HG03280 (cell line): ENCODE measurements around the gene TNS3.
"Not testable (repeated sequence)": the region's sequence is repeated elsewhere in the genome, so short reads cannot be mapped to it uniquely, and the experiment has no call there.

Source experiments
- ATAC-seq: cut with Tn5 transposase; IDR thresholded peaks from one replicate; pipeline ENCODE4 v1.9.1; 2021; ENCODE audit warnings: mild to moderate bottlenecking, moderate library complexity; ENCODE audit not compliant: unreplicated experiment

Gene TNS3

DNA sequence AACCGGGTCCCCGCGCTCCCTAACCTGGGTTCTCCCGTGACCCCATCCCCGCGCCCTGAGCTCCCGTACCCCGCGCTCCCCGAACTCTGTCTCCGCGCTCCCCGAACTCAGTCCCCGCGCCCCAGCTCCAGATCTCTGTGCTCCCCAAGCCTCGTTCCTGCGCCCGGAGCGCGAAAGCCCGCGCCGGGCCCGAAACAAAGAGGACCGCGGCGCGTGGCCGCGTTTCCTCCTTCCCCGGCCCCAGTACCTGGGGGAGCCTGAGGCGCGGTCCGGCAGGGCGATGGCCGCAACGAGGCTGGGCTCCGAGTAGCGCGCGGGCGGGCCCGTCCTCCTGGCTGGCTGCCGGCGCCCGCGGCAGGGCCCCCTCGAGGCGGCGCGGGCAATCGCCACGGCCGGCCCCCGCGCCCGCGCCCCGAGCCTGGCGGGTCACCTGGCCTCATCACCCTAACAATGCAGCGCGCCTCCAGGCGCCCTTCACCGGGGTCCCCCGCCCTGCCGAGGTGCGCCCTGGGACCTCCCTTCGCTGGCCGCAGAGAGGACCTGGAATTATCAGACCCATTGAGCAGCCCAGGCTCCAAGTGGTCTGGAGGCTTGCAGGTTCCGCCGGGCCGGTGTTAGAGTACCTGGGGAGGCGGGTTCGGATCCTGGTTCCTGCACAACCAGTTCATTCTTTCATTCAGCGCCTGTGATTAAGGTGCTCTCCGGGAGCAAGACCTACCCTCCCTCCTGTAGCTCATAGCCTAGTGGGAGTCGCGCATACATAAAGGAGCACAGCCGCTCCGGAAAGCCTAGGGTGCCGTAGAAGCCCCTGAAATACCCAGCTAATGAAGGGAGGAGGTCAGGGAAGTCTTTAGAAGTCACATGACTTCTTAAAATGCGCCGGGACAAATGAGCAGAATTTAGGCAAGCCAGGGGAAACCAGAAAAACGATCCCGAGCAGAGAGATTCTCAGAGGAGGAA, at the start of gene TNS3:
TSS of gene TNS3 (minus strand) at position 308 of the 960 bp plus-strand sequence. CDS start 142,475 bp downstream, outside the sequence.
- no peak for ATAC-seq

DNA sequence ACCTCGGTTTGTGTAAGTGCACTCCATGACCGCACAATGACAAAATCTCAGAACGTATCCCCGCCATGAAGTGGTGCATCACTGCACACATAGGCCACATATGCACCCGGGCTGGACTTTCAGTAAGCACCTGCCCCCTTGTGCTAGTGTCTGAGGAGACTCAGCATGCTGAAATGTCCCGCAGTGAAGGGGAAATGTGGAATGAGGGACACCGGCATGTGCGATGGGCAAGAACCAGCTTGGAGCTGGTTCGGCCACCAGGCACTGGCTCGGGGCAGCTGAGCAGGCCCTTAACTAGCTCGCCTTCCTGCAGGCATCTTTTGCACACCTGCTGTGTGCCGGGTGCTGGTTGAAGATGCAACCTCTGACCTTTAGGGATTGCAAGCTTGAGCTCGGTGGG, 49.8 kb upstream of the TNS3 start:
- ATAC-seq, result no peak

DNA sequence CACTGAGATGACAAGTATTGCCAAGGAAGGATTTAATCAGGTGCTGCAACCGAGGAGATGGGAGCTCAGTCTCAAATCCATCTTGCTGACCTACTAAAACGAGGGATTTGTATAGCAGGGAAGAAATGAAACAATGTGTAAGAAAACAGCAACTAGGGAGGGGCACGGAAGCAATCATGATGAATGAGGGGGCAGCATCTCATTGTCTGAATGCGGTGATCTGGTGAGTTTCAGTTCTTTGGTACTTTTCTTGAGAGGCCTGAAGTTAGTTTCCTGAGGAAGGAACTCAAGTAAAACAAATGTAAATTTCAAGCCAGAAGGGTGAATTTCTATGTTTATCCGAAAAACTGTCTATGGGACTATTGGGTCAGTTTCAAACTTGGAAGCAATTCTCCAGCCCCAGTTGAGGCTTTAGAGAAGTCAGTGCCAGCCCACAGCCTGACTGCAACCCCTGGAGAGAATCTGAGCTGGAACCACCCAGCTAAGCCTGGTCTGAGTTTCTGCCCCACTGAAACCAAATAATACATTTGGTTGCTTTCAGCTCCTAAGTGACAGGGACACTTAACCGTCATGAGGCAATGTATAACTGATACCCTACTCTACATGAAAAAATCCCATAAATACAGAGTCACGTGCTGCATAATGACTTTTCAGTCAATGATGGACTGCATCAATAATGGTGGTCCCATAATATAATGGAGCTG, 45.8 kb upstream of the TNS3 start:
- ATAC-seq, result peak; percentile 71

DNA sequence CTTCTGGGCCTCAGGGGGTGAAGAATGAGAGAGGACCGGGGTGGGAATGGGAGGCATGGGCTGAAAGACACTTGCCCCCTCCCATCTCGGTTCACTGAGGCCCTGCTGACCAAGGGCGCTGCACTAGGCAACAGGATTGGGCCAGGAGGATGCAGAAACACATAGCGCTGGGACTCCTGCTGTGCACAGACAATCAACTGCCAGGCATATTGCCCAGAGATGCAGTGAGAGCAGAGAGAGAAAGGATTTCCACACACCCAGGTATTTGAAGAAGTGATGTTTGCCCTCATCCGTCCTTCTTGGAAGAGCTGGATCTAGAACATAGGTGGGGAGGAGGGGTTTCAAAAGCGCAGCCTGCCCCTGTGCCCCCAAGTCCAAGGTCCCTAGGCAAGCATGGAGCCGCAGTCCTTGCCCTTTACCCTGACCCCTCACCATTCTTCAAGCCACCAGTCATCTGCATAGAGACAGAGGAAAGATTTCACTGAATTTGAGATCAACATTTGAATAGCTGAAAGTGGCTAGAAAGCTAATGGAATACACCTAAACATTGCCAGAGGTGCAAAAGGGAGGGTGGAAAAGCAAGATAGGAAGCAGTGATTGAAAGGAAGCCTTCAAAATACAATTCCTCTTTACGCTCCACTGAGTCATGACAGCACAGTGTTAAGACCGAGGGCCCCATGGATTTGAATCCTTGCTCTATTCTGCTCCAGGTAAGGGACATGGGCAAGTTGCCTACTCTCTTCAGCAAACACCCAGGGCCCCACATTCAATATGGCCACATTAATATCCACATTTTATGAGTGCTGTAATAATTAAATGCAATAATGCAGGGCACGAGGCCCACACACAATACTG, 44.2 kb upstream of the TNS3 start:
- ATAC-seq, result no peak

DNA sequence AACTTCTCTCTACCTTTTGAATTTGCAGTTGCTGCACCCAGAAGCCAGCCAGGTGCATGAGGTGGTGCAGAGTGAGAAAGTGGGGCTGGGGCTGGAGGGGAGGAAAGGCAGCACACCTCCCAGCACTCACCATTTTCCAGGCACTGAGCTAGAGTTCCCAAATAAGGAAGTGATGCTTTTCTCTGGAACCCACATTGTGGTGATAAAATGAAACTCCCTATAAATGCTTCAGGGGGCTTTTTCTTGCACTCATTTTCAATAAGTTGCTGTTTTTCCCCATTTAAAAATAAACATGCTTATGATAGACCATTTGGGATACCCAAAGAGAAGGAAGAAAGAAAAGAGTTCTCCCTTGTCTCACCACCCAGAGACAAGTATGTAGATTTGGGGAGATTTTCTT, 42.8 kb upstream of the TNS3 start:
- no peak for ATAC-seq

DNA sequence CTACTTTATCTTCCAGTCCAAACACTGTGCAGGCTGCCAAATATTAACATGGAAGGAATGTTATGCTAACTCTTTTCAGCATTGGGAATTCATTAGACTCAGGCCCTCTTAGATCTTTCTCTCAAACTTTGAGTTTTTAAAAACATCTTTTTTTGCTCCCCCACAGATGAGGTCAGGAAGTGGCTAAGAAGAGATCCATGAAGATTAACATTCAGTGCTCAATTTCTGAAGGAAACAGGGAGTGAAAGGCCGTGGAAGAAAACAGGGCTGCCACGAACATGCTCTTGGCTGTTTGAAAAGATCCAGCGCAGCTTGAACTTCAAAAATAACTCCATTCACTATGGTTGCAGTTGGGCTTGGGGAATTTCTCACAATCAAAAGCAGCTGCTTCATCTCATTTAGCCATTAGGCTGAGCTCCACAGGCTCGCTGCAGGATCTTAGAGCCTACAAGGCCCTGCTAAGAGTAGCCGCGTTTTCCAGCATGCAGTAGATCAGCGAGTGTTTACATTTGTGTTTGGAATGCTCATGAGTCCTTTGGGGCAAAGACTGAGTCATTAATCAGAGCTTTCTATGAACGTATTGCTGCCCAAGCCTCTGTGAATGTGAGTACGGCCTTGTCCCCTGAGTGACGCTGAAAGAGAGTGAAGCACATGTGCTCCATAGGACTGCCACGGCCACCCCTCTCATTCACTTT, 41.2 kb upstream of the TNS3 start:
- ATAC-seq, result no peak

DNA sequence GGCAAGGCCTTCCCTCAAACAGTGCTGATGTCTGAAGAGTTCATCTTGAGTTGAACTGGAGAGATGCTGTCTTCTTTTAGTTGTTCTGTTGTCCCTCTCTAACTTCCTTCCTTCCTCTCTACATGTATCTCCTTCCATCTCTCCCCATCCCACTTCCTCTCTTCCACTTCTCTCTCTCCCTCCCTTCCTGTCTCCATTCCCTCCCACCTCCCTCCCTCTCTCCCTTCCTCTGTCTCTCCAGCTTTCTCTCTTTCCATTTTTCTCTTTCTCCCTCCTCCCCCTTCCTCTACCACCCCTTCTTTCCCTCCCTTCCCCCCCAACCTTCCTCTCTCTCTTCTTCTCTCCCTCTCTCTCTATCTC, 40.7 kb upstream of the TNS3 start:
- ATAC-seq, result no peak

DNA sequence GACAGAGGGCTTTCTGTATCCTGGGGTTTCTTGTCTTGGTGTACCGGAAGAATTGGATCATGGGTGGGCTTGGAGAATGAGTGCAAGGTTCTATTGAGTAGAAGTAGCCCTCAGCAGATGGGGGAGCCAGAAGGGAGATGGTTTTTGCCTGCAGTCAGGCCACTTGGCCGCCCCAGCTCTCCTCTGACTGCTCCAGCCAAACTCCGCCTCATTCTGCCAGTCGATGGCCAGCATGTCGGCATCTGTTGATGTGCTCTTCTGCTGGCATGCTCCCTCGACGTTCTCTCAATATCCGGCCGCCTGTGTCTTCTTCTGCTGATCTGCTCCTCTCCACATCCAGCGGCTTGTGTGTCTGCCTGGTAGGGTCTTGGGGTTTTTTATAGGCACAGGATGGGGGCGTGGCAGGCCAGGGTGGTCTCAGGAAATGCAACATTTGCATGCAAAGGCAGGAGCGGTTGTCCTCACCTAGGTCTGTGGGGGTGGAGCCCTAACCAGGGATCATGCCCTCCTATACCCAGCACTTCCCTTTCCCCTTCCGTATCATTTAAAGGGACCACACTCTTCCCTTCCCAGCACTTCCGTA, 40.2 kb upstream of the TNS3 start:
- ATAC-seq, result no peak

DNA sequence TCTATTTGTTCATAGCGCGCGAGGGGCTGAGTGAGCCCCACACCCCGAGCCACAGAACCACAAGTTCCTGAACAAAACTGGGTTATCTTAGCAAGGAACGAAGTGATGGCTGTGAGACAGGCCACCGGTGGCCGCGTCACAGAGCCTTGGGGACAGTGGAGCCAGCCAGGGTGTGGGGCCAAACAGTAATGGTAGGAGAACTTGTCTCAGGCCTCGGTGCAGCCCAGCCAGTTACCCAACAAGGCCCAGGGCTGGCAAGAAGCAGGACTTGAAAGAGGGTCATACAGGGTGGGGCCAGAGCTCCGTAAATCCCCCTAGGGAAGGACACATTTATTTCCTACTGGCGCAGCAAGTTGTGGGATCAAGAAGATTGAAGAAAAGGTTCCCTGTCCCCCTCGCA, 39.4 kb upstream of the TNS3 start:
- no peak for ATAC-seq

DNA sequence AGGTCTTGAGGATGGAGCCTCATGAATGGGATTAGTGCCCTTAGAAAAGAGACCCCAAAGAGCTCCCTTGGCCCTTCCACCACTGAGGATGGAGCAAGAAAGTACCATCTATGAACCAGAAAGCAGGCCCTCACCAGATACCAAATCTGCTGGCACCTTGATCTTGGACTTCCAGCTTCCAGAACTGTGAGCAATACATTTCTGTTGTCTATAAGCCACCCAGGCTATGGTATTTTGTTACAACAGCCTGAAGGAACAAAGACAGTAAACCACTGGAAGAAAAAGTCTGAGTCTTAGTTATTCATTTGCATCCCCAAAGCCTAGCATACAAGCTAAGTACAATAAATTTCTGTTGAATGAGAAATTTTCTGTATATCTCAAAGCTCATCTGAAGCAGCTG, 37.9 kb upstream of the TNS3 start:
- ATAC-seq, result no peak

DNA sequence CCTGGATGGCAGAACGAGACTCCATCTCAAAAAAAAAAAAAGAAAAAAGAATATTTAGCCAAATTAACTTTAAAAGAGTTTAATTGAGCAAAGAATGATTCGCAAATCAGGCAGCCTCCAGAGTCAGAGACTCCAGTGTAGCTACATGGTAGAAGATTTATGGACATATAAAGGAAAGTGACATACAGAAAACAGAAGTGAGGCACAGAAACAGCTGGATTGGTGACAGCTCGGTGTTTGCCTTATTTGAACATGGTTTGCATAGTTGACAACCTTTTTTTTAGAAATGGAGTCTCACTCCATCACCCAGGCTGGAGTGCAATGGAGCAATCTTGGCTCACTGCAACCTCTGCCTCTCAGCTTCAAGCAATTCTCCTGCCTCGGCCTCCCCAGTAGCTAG, 35.2 kb upstream of the TNS3 start:
- ATAC-seq, result no peak

DNA sequence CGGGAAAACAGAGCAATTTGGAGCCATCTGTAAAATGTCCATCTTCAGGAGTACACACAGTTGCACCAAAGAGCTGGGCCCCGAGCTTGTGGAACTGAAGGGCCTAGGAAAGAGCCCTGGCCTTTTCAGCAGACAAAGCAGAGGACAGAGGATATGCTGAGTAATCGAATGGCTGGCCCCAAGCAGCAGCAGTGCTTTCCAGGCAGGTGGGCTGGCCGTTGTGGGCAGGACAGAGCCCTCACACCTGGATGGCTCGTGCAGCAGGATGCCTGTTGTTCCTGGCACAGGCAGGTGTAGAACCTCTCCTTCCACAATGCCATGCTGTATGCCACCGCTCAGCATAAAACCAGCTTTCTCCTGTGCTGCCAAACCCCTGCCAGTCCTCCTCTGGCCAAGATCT, 32.5 kb upstream of the TNS3 start:
- no peak for ATAC-seq

DNA sequence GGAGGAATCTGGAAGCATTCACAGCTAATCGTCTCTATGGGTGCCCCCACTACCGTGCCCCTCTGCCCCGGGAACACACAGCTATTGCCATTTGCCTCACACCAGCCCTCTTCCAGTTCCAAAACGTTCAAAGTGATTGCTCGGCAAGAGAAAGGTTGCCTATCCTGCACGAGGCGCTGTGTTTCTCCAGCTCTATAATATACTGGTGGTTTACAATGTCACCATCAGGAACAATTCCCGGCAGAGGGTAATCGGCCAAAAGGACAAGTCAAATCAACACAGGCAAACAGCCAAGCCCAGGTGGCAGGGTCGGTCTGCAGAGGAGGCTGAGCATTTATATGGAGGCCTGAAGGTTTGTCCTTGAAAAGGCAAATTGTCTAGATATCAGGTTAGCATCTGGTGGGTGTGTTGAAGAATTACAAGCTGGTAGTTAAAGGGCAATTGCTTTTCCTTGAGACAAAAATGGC, 29.2 kb upstream of the TNS3 start:
- no peak for ATAC-seq

DNA sequence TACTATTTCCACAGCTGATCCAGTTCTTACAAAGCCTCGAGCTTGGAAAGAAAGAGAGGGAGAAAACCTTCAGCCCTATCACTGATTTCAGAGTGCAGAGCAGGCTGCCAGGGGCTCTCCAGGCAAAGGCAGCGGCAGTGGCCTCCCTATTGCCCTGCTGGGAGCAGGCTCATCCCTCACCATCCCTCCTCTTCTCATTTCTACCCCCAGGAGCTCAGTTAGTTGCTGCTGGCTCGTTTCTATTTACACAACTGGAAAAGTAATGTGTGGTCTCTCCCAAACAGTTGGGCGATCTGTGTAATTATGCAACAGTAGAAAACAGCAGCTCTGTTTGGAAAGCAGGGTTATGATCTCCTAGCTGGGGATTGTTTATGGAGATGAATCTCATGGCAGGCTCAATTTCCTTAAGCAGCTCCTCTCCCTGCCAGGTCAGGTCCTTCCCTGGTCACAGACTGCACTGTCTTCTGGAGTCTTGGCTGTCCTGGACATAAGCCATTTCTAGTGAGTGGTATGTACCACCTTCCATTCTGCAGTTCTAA, 28.7 kb upstream of the TNS3 start:
- no peak for ATAC-seq

DNA sequence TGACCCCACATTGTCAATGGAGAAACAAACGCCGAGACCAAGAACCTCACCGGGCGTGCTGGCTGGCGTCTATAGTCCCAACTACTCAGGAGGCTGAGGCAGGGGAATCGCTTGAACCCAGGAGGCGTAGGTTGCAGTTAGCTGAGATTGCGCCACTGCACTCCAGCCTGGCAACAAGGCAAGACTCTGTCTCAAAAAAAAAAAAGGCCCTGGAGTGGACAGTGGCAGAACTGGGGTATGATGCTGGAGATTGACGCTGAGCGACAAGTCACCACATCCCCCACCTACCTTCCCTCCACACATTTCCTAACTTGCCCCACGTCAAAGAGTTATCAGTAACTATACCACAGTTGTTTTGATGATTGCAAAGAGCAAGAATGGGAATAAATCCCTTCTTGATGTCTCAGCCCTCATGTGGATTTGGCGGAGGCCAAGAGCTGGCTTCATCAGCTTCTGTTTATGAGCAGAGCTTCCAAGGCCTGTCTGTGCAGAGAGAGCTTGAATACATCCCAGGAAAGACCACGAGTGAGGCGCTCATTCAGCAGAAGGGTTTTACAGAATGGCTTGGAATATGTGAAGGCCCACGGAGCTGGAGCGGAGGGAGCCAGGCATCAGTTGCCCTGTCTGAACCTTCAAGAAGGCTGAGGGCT, 28.0 kb upstream of the TNS3 start:
- no peak for ATAC-seq

DNA sequence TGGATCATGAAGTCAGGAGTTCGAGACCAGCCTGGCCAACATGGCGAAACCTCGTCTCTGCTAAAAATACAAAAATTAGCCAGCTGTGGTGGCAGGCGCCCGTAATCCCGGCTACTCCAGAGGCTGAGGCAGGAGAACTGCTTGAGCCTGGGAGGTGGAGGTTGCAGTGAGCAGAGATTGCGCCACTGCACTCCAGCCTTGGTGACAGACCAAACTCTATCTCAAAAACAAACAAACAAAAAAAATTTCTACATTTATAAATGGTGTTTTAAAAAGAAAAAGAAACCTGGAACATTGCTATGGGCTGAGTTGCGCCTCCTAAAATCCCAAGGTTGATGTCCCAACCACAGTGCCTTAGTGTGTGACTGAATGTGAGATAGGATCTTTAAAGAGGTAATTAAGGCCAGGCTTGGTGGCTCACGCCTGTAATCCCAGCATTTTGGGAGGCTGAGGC, 24.7 kb upstream of the TNS3 start:
- ATAC-seq, result not testable (repeated sequence)

DNA sequence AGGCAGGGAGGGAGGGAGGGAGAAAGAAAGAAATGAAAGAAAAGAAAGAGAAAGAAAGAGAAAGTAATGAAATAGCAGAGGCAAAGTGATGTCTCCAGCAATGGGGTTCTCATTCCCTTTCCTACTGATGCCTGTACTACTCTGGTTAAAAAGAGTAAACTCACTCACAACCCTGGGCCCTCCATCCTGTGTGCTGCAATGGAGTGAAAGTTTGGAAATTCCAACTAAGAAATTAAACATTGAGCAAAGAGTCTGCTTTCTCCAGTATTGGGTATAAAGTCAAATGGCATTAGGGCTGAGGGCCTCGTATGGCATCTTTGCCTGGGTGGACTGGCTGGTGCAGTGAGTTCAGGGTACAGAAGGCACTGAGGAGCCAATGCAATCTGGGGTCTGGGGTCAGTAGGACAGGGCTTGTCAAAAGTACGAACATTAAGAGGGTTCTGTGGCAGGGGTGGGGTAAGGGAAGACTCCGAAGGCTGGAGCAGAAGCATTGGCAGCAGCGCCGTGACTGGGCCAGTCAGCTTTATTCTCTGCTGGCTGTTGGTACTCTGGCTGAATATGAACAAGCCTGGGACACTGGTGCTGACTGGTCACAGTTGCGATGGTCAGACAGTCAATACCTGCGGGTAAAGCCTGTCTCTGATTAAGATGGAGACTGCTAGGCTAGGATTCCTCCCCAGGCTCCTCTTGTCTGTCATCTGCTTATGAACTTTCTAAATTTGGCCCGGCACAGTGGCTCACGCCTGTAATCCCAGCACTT, 24.1 kb upstream of the TNS3 start:
- no peak for ATAC-seq

DNA sequence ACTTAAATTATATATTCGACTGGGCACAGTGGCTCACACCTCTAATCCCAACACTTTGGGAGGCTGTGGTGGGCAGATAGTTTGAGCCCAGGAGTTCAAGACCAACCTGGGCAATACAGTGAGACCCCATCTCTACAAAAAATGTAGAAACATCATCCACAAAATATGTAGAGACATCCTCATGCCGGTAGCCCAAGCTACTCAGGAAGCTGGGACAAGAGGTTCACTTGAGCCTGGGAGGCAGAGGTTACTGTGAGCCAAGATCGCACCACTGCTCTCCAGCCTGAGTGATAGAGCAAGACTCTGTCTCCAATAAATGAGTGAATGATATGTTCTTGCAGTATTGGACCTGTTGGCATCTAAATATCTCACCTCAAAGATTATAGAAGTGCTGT, 22.6 kb upstream of the TNS3 start:
- ATAC-seq, result no peak
